ENCODE measurements around the gene CTSK.
"Not testable (repeated sequence)": the region's sequence is repeated elsewhere in the genome, so short reads cannot be mapped to it uniquely, and the experiment has no call there.

Gene CTSK

DNA sequence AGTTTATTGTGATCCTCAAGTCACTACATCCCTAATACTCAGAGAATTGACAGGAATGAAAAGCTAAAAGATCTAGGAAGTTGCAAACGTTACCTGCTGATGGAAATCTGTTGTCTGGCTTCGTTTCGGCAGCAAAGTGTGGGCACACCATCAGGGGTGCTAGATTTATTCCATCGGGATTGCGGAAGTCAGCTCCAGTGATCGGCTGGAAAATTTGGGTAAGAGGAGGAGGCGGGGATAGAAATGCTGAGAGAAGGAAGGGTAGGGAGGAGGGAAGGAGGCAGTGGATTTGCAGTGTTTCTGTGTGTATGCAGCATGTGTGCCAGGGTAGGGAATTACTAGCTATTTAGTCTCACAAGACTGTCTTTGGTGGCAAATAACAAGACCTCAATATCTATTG lies at the start of gene CTSK:
Gene CTSK (minus strand): TSS at position 140 of the 400 bp plus-strand sequence. CDS start 1,455 bp downstream, outside the sequence.
- no peak for TF ChIP-seq CTCF (IDR thresholded peaks at IDR 0.05; ENCODE audit: extremely low read depth, missing control alignments)
- no peak for DNase-seq (ENCODE audit: low spot score)

DNA sequence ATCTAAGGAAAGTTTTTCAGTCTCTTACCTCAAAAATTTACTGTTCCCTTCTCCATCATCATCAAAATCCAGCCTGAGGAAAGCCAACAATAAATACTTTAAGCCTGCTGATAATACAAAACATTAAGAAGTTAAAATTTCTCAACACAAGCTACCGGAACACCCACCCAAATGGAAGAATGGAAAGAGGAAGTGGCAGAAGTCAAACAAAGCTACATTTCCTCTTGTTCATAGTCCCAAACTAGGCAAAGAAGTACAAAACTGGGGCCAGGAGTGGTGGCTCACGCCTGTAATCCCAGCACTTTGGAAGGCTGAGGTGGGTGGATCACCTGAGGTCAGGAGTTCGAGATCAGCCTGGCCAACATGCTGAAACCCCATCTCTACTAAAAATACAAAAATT lies 44.7 kb upstream of the CTSK start:
- DNase-seq (ENCODE audit: low spot score): not testable (repeated sequence)

- DNase-seq (ENCODE audit: low spot score): not testable (repeated sequence)
Observed at GRCh38 chr1:150850801-150851362, 42.8 kb upstream of the CTSK start.

GRCh38 chr1:150846473-150847146 lies 38.5 kb upstream of the CTSK start:
- no peak for TF ChIP-seq CTCF (IDR thresholded peaks at IDR 0.05; ENCODE audit: extremely low read depth, missing control alignments)
- DNase-seq (ENCODE audit: low spot score): no peak

- DNase-seq (ENCODE audit: low spot score): no peak
- TF ChIP-seq CTCF (IDR thresholded peaks at IDR 0.05; ENCODE audit: extremely low read depth, missing control alignments): no peak
Observed at GRCh38 chr1:150843474-150843873, 35.4 kb upstream of the CTSK start.

DNA sequence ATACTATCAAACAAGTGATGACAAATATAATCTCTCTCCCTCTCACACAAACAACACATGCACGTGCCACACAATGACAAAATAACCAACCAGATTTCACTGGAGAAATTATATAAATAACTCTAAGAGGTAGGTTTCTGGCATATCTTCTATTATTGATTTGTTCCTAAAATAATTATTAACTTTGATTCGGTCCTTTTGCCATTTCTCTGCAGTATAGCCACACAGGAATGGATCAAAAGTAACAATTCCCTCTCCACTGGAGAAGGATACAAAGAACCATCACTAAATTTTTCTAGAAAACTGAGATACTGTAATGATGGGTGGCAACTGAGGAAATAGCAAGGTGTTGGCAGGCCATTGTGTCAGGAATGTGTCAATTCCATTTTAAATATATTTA lies 34.9 kb upstream of the CTSK start:
- DNase-seq (ENCODE audit: low spot score): no peak
- no peak for TF ChIP-seq CTCF (IDR thresholded peaks at IDR 0.05; ENCODE audit: extremely low read depth, missing control alignments)

- no peak for DNase-seq (ENCODE audit: low spot score)
- TF ChIP-seq CTCF (IDR thresholded peaks at IDR 0.05; ENCODE audit: extremely low read depth, missing control alignments): no peak
Observed at GRCh38 chr1:150842343-150842742, 34.3 kb upstream of the CTSK start.

DNA sequence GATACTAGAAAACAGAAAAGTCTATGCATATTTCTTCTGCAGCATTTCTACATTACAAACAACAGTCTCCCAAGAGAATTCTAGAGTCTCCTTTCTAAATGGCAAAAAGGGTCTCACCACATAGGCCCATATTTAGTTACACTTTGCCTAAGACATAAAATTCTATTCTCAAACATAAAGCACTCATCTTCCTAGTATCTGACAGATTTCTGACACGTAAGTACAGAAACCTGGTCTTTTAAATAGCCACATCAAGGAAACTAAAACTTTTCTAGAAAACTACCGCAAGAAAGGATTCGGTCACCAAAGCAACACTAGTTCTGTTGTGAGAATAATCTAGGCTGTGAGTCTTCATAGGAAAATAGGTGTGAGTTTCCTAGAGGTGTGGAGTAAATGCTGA lies 33.6 kb upstream of the CTSK start:
- no peak for TF ChIP-seq CTCF (IDR thresholded peaks at IDR 0.05; ENCODE audit: extremely low read depth, missing control alignments)
- peak; percentile 28 for DNase-seq (ENCODE audit: low spot score)

- DNase-seq (ENCODE audit: low spot score): not testable (repeated sequence)
Observed at GRCh38 chr1:150840850-150841249, 32.8 kb upstream of the CTSK start.
